Measurements from ENCODE around the gene FERMT2.

Gene FERMT2

DNA sequence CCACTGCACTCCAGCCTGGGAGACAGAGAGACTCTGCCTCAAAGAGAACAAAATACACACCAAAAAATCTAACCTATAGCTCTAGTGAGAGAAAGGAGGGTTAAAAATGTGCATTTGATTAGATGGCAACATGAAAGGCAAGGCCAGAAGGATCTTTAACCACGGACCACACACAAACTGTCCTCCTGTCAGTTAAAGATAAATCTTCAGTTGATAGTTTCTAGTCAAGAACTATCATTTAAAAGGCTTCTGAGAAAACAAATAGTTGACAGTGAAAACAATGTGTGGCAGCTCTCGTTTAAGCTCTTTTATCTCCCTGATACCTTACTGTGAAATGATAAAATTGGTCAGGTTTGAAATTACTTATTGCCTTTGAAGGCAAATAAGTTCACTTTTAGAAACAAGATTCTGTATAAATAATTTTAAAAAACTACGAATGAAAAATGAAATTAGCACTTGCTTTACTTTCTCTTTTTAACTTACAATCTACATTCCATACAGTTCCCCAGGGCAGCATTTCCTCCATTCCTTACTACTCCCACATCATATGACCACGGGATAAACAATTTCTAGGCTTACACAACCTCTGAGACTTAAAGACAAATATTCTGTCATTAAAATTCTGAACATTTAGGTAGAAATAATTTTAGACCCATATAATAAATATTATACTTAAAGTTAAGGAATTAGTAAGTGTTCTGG, 88.1 kb downstream of the FERMT2 start:
- no peak for DNase-seq

DNA sequence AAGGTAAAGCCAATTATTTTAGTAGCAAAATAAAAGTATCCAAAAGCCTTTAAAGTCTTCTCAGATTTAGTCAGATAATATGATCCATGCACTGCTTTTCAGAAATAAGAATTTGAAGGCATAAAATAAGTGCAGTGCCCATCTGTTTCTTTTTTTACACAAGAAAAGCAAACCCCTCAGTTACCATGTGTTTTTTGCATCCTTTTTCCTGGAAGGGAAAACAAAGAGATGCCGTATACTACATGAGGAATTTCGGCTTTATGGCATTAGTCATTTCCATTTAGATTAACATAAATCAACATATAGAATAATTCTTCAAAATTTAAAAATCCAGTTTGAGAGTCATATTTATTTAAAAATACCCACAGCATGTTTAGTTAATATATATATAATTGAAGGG, 89.4 kb downstream of the FERMT2 start:
- no peak for DNase-seq

DNA sequence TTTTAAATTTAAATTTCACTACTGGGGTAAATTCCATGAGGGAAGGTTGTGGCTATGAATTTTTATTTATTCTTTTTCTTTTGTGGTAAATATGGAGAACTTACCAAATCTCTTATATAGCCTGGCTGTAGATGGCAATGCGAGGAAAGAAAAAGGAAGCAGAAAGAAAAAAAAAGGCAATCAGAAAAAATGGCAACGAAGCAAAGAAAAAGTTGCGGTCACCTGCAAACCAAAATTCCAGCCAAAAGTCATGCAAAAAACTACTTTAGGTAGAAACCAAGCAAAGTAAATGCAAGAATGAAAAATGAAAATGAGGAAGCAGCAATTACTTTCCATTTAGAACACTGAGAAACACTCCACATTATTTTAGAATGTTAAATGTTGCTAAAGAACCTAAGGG, 89.9 kb downstream of the FERMT2 start:
- DNase-seq: no peak

DNA sequence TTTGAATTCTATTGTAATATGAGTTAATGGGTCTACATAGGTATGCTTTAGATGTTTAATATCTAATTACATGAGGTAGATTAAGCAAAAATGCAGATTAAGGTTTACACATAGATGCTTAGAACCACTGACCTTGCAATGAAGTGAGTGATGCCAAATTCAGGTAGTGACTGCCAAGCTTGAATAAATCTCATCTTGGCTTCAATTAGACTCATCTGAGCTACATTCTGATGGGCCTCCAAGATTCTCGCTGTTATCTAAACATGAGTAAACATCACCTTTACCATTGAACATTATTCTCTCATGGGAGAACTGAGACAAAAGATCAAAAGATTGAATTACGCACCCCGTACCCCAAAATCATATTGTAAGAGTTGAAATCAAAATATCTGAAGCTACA, 90.6 kb downstream of the FERMT2 start:
- DNase-seq: no peak

DNA sequence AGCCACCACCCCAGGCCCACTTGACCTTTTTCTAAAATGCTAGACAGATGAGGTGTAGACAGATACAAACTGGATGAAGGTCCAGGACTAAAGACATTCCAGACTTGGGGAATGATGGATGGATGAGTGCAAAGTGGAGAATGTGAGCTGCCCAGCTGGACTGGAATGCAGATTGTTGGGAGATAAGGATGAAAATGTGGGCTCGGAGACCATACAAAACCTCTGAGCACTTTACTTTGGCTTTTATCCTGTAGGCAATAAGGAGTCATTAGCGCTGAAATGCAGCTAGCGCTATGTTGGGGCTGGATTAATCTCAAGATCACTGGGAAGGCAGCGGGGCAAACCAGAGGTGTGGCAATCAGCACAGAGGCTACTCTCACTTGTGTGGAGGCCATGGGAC, 94.7 kb downstream of the FERMT2 start:
- DNase-seq: no peak

DNA sequence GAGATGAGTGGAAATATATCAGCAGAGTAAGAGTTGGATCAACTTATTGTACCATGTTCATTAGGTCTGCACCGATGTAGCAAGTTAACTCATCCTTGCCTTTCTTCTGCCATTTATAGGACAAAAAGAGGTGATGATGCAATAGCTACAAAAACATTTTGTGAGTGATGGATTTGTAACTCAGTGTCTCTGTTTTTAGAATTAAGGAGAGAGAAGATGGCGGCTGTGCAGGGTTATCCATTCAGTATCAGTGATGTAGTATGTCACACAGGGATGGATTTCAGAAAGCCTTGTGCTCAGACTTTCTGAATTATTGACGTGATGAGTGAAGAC, 97.4 kb downstream of the FERMT2 start:
- no peak for DNase-seq

DNA sequence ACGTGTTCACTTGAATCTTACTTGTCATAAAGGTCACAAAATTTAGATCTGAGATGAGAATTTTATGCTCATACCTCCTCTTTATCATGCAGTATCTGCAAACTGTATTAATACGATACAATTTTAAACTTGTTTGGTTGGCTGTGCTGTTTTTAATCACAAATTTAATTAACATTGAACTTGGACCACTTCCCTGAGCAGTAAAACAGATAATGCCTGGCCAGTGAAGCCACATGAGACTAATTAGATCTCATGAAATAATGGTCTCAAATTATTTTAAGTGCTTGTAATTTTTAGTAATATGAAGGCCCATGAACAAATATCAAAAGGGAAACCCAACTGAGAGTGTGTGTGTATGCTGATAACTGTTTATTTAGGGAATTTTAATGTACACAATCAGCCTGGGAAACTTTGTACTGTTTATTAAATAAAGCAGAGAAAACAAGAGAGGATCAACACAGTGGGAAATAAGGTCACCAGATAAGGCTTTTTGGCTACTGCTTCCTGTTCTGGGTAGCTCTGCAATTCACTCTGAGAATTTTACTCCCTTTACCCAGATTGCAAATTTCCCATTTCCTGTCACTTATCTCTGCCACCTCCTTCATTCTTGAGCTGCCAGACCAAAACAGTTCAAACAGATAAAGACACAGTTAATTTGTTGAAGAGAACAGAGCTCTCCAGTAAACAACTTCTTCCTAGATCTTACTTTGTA, 97.9 kb downstream of the FERMT2 start:
- DNase-seq: no peak

DNA sequence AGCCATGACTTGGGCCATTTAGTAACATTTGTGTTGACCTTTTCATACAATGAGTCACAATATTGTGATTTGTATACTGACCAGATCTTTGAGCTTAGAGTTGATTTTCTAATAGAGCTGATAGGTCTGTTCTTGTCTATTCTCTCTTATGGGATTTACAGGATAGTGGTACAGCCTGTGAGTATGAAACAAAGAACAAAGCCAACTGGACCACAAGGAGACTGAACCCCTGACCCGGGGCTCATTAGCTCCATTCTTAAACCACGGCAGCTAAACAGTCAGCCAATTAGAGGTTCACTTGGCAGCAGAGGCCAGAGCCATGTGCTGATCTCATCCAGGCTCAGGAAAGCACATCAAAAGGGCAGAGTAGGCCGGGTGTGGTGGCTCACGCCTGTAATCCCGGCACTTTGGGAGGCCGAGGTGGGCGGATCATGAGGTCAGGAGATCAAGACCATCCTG, 100.4 kb downstream of the FERMT2 start:
- no peak for DNase-seq

DNA sequence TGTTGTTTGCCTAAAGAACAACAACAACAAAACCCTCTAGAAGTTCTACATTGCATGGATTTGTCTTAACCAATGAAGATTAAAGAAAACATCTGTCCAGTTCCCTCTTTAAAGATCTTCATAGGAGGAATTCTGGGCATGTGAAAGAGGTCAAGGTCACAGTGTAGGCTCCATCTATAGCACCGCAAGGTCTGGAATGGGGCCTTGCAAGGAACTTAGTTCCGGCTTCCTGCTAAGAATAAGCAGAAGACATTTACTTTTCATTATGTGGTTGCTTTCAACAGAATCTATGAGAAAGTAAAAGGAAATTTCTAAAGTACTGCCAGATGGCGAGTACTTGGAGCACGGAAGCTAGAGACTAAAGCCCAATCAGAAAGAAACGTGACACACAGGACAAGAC, 102.2 kb downstream of the FERMT2 start:
- no peak for DNase-seq

DNA sequence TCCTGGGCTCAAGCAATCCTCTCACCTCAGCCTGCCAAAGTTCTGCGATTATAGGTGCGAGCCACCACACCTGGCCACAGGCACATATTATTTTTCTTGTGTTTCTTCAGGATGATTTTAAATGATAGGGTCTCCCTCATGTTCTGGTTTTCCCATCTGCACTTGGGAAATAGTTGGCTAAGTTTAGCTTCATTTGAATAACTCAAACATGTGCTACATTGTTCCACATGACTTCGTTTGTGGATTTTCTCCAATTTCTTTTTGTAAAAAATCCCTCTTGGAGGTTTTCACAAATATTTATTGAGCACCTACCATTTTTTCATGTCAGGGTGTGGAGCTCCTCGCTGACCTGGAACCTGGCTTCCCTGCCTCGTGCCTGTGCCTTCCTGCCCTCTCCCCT, 104.3 kb downstream of the FERMT2 start:
- DNase-seq: no peak

DNA sequence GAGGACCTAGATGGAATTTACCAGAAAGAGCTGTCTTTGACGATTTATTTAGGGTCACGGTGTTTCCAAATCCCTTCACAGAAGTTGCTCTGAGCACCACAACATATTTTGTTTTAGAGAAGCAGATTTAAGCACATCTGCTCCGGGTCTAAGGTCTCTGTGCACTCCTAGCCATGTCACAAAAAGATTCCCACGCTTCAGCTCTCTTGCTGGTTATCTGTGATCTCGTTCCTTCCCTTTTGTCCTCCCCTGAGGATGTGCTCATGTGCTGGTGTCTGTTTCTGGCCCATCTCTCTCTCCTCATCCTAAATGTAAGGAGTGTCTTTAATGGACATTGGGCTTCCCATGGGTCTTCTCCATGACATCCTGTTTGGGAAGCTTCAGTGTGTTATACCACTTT, 105.8 kb downstream of the FERMT2 start:
- no peak for DNase-seq

DNA sequence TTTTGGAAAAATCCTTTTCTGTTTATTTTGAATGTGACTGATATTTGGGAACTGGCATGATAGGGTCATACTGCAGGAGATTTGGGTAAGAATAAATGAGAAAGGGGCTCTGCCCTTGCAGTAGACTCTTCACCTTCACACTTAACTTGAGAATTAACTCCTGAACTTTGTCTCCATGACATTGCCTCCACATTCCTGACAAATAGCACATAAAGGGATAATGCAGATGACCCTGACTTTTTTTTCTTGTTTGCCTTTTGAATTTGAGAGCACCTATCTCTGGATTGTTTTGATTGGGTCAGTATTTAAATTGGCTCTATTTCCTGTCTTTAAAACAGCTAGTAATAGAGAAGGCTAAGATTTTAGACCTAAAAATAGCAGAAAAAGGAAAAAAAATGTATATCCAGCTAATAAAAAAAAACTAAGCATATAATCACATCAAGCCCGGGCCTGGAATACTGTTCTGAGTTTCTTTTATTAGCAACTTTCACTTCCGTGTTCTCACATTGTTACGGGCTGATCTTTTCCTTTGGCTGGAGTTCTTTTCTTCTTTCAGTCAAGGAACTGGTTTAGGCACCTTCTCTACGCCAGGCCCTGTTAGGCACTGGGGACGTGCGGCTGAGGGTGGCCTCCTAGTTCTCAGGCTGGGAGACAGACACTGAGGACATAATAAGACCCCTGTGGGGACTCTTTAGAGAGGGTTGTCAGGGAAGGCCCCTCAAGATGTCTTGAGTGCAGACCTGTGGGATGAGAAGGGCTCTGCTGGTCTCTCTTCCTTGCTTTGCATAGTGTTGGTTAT, 106.4 kb downstream of the FERMT2 start:
- no peak for DNase-seq

DNA sequence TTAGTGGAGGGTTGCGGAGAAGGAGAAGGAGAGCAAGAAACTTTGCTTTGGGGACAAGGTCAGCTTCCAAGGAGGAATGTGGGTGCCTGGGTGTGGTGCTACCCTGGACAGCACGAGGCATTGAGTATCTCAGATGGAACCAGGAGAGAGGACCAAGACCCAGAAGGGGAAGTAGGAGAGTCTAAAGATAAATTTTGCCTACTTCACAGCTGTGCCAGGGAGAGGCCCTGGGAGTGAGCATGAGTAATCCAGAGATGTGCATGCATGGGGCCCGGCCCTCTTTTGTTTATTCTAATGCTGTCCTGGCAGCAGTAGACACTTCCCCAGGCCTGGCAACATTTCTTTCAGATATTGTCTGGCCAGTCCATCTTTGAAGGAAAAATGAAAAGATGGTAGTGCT, 110.0 kb downstream of the FERMT2 start:
- DNase-seq: no peak

DNA sequence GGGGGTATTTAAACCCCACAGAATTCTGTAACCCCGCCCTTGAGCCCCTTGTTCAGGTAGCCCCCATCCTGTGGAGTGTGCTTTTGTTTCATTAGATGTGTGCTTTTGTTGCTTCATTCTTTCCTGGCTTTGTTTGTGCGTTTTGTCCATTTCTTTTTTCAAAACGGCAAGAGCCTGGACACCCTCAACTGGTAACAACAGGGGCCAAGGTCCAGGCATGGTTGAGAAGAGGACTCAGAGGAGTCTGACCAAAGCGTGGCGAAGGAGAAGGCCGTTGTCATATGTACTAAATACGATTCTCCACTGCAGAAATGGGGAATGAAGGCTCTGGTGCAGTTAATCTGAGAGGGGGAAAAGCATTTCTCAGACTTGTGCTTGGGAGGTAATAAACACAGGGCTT, 113.4 kb downstream of the FERMT2 start:
- no peak for DNase-seq

DNA sequence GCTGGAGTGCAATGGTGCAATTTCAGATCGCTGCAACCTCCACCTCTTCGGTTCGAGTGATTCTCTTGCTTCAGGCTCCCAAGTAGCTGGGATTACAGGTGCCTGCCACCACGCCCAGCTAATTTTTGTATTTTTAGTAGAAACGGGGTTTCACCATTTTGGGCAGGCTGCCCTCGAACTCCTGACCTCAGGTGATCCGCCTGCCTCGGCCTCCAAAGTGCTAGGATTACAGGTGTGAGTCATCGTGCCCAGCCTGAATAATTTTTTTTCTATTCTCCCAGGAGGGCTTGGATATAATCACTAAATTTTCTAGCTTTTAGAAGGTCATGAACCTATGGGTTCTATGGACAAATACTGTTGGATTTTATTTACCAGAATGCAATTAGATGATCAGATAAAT, 114.8 kb downstream of the FERMT2 start:
- DNase-seq: no peak

DNA sequence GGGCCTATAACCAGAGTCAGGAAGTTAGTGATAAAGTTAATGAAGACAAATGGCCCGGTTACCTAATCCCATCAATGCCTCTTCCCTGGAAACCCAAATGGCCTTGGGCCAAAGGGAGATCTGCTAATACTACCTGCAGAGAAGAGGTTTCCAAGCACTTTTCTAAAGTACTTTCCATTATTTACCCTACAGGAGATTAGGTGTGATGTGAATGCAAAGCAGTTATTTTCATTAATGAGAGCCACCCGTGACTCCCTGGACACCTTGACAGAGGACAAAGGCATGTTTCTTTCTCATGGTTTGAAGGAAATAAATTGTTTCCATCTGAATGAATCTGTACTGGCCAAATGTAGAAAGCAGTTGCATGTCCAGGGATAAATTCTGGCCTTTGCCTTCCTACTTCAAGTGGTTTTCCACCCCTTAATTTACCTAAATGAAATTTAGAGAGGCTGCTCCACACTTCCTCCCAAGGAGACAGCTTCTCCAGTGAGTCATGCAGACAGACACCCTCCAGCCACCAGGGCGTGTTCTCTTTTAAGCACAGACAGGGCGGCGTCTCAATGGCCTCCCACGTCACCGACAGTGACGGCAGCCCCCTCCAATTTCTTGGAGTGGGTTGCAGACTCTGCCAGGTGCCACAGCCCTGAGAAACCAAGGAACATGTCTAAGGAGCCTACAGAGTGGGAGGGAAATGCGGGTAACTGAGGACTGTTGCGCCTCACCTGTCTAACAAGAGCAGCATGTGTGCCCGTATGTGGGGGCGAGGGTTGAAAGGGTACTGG, 115.5 kb downstream of the FERMT2 start:
- DNase-seq: peak; percentile 86

DNA sequence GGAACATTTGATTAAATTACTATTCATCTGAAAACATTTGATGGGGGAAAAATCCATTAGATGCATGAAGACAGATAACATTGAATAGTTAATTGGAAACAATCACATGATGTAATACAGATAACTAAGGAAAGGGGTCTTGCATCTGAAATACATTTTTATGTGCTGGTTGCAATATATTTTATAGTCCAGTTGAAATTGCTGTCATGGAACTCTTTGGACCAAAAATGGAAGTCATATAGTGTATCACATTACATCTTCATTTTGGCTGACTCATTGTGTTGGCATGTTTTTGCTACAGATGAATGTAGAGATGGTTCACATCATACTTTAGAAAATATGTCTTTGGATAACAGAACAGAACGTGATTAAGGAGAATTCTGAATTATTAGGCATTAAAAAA, 116.4 kb downstream of the FERMT2 start:
- DNase-seq: no peak

DNA sequence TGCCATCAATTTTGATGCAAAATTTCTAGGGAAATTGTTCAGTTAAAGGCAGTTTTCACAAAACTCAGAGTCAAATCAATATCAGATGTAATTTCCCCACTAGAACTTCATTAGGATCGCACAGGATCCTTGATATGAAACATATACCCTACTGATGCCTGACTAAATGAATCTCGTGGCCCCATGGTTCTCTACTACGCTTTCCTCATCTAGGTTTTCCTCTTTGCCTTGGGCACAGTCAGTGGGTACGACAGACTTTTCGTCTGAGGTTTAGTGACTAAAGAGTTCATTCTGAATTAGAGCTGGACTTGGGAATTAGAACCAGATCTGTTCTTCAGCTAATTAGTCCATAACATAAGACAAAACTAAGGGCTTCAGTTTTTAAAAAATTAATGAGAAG, 117.0 kb downstream of the FERMT2 start:
- DNase-seq: no peak

DNA sequence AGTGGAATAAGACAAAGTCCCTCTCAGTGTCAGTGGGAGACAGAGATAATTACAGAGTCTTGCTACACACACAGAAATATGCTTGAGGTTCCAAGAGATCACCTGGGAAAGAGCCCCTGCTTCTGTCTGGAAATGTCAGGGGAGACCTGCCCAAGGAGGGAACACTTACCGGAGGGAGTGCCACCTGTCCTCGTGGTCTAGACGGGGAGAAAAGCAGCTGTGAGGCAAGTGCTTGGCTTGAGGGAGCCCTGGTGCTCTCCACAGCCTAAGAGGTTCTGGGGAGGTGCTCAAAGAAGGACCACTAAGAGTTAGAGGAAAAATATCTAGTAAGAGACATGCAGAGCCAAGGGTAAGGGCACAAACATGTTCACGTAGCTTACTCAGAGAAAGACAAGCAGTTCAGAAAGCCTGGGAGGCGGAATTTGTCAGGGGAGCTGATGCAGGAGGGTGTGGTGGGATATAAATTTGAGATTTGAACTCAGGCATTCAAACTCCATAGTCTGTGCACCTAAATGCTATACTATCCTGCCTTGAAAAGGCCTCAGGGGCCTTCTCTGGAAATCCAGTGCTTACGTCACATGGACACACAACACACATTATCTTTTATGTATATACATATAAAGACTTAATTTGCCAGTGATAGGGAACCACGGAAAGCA, 121.2 kb downstream of the FERMT2 start:
- DNase-seq: no peak

DNA sequence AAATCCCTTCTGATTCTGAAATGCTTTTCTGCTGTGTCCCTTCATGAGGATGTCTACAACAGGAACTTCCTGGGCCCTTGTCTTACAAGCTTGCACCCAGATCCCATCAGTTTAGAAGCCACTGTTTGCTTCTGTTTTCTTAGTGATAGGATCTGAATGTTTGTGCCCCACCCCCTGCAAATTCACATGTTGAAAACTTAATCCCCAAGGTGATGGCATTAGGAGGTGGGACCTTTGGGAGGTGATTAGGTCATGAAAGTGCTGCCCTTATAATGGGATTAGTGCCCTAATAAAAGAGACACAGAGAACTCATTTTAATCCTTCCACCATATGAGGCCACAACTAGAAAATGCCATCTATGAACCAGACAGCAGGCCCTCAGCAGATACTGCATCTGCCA, 123.4 kb downstream of the FERMT2 start:
- no peak for DNase-seq

DNA sequence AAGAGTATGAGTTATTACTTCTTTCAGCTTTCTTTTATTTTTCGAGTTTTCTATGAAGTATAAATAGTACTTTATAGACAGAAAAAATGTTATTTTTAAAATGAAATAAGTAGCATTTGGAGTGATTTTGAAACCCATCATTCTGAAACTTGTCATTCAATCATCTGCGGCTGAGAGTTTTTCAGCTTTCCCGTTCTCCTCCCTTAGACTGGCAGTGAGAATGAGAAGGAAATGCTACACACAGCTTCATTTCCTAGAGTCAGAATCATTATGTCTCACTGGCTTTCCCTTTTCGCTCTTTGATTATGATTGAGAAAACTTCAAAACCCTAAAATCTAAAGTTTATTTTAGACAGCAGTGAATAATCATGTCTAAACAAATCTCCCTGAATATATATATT, 125.8 kb downstream of the FERMT2 start:
- no peak for DNase-seq

DNA sequence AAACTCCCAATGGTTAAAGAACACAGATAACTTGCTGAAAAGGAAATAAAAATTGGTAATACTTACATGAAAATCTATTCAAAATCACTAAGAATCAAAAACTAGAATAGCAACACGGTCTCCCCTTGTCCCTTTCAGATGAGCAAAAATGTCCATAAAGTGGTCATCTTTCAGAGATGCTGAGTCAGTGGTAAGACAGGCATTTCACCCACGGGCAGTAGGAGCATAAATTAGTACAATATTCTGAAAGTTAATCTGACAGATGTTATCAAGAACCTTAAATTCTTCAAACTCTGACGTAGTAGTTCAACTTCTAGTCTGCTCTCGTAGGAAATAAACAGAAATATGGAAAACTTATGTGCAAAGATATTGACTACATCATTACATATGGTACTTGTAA, 126.4 kb downstream of the FERMT2 start:
- no peak for DNase-seq

DNA sequence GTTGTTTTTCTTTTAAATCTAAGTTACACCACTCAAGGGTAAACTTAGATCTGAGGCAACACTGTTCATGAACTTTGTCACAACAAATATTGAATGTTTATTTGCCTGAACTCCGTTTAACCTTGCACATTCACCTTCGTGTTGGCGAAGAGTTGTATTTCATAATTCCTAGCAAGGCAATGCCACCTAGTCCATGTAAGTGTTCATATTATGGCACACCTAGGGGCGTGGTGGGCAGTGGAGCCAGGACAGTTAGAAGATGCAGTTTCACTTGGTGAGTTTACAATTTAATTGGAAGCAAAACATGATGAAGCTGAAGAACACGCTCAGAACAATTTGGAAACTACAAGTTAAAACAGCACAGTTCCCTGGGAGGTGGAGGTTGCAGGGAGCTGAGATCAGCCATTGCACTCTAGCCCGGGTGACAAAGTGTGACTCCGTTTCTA, 129.0 kb downstream of the FERMT2 start:
- DNase-seq: no peak

All from NCI-H1048 (cell line).